GM18867 (cell line): ENCODE data around the gene CERKL.

Experiments used
- ATAC-seq: cut with Tn5 transposase; IDR thresholded peaks from one replicate; pipeline ENCODE4 v1.9.1; 2021; ENCODE audit warnings: mild to moderate bottlenecking, moderate library complexity; ENCODE audit not compliant: unreplicated experiment

CERKL gene

GRCh38 chr2:181523756-181524155 lies 133.1 kb downstream of the CERKL start:
- no peak for ATAC-seq

GRCh38 chr2:181520253-181520652 lies 136.7 kb downstream of the CERKL start:
- no peak for ATAC-seq

GRCh38 chr2:181517685-181518301 lies 139.1 kb downstream of the CERKL start:
- ATAC-seq = no peak

- no peak for ATAC-seq
Observed at GRCh38 chr2:181516992-181517391, 139.9 kb downstream of the CERKL start.

- ATAC-seq = no peak
Observed at GRCh38 chr2:181515719-181516118, 141.2 kb downstream of the CERKL start.

- no peak for ATAC-seq
Observed at GRCh38 chr2:181500201-181500600, 156.7 kb downstream of the CERKL start.

- ATAC-seq = no peak
Observed at GRCh38 chr2:181499231-181499630, 157.7 kb downstream of the CERKL start.
